AG20443 (cell line): Measurements from ENCODE around the gene PPP1R3E.

Experiments
- DNase-seq: peaks from one replicate; pipeline ENCODE4 v3.0.0; 2012; ENCODE audit warnings: low spot score, mixed read lengths

Gene PPP1R3E

DNA sequence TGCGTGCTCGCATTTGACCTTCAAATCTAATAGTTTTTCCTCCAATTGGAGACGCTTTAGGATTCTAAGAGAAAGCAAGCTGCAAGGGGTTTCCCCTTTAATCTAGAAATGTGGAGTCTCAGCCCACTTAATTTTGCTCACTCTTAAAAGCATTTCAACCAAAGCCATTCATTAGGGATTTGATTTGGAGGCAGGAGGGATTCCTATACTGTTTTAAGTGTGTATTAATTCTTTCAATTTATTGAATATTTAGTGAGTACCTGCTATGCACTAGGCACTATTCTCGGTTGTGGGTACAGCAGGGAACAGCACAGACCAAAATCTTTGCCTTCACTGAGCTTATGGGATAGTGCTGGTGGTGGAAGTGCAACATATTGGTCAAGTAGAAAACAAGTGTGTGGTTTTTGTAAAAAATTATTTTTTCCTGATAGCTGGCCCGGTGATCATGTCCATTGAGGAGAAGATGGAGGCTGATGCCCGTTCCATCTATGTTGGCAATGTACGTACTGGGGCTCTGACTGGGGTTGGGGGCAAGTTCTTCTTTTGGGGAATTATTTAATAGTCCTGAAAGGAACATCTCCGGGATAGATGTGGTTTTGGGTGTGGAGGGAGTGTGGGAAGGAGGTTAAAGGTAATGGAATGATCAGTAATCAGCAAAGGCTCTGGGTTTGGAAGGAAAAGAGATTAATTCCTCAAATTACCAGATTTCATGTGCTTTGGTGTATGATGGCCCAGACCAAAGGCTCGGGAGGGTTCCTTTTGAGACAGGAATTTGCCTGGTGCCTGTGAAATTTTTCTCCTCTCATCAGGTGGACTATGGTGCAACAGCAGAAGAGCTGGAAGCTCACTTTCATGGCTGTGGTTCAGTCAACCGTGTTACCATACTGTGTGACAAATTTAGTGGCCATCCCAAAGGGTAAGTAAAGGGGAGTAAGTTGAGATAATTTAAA lies 20.2 kb upstream of the PPP1R3E start:
- DNase-seq = no peak

- DNase-seq = peak; percentile 72
Measured at GRCh38 chr14:23321572-23322547, 19.2 kb upstream of the PPP1R3E start.

- peak; percentile 97 for DNase-seq
Measured at GRCh38 chr14:23320584-23321571, 18.2 kb upstream of the PPP1R3E start, which contains the start of gene PABPN1. Gene PABPN1 (plus strand): TSS chr14:23321457. CDS start chr14:23321470, 13 bp downstream.

DNA sequence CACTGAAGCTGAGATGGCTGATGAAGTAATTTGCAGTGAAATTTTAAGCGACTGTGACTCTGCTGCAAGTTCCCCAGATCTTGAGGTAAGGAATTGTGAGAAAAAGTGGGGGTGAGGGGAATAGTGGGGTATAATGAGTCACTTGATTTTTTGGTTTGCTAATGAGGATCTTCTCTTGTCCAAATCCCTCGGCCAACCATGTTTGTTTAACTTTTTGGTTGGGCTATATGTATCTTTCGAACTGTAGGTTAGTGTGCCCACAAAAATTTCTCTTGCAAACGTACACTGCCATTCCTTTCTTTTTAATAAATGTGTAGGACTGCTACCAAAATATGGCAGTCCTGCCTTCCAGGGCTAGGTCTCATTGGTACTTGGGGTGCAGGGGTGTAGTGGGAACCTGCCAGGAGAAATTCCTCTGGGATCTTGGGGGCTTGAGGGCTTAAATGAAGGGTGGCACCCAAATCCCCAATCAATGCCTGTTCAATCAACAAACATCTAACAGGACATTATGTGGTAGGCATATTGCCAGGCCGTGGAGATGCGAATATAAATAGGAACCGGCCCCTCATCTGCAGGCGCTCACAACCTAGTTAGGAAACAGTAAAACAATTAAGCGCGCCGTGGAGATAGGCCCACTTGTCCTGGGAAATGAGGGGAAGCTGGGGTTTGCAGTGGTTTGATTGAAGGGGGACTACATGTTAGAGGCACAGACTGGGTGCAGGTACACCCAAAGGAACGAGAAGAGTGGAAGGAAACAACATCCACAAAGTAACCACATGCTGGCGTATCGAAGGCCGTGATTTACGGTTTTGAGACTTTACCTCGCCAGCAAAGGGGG lies 17.3 kb upstream of the PPP1R3E start:
- DNase-seq = no peak

DNA sequence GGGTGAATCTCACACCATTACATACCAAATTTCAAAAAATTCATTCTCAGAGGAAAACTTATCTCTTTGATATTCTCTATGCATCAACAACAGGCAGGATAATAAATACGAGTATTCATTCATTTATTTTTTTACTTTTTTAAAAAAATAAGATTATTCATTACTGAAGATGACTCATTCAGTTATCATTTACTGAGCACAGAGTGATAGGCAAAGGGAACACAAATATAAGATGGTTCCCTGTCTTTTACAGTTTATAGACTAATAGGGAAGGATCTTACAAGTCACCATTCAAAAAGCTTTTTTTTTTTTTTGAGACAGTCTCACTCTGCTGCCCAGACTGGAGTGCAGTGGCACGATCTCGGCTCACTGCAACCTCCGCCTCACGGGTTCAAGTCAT lies 13.6 kb upstream of the PPP1R3E start:
- no peak for DNase-seq

- DNase-seq = no peak
Measured at GRCh38 chr14:23310546-23310945, 7.9 kb upstream of the PPP1R3E start.

- no peak for DNase-seq
Measured at GRCh38 chr14:23308721-23309445, 6.2 kb upstream of the PPP1R3E start.

DNA sequence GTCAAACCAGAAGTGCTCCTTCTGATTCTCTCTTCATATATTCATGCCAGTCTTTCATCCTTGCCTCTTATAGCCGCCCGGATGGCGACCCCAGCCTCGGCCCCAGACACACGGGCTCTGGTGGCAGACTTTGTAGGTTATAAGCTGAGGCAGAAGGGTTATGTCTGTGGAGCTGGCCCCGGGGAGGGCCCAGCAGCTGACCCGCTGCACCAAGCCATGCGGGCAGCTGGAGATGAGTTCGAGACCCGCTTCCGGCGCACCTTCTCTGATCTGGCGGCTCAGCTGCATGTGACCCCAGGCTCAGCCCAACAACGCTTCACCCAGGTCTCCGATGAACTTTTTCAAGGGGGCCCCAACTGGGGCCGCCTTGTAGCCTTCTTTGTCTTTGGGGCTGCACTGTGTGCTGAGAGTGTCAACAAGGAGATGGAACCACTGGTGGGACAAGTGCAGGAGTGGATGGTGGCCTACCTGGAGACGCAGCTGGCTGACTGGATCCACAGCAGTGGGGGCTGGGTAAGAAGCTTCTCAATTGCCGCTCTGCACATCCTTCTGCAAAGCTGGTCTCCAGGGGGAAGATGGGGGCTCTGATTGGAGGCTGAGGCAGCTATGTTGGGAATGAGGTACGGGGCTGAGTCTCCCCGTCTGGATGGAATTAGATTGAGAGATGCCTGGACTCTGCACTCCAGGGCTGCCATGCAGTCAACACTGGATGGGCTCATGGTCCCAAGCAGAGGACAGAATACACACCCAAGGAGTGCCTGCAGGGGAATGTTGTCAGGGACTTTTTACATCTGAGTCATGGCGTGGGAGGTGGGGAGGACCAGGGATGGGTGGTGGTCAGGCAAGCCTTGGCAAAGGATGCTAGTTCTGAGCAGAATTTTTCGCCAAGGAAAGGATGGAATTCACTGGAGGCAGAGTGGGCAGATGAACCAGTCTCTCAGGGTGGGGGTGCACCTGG lies 5.3 kb upstream of the PPP1R3E start:
- no peak for DNase-seq

DNA sequence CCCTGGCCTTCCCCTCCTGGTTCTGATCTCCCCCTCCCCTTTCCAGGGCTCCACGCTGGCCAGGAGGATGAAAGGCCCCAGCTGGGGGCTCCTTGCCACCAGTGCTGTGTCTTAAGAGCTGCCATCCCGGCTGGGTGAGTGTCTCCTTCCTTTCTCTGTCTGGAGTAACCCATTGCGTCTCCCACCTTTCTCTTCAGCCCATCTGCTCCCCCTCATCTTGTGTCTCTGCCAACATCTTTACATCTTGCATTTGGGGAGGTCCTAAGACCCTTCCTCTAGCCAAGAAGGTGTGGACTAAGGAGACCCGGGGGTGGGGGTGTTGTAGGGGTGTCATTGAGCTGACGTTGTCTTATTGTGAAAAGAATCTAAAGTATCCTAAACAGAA lies 4.5 kb upstream of the PPP1R3E start:
- DNase-seq = no peak

GRCh38 chr14:23306412-23307145 lies 3.9 kb upstream of the PPP1R3E start, which contains the start of gene BCL2L2:
Gene BCL2L2 (plus strand): TSS chr14:23306833. CDS start chr14:23307768, 935 bp downstream.
- DNase-seq = peak; percentile 87

DNA sequence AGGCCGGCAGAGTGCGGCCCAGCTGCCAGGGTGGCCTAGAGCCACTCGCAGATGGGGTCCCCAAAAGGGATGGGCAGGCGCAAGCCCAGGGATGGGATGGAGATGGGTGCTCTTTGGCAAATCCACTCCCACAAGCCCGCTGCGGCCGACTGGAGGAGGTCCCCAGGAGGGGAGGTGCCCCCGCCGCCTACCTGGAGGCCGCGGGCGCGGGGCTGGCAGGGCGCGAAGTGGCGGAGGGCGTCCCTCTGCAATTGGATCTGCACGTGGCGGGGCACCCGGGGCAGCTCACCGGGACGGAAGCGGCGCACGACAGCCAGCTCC lies 730 bp downstream of the PPP1R3E start:
- no peak for DNase-seq

DNA sequence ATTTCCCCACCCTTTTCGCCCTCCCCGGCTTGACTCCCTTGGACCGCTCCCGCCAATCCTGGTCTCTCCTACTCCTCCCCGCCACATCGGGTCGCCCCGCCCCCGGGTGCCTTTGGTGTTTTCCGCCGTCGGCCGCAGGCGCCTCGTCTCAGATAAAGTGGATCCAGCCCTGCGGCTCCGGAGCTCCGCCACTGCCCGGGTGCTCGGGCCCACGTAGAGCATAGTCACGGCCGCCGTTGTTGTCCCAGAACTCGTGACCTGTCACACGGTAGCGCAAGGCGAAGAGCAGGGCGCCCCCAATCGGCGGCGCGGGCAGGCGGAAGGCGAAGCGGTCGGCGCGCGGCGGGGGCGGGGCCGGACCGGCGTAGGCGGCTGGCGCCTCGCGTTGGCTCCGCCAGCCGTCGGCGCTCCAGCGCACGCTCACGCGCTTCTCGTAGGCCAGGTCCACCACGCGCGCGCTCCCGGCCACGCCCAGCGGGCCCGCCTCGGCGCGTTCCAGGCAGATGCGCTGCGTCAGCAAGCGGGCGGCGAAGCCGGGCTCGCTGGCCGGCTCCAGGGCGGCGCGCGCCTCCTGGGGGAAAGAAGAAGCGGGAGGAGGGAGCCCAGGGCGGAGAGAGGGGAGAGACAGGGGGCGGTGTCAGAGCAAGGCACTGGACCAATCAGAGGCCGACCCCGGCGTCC lies 1.2 kb downstream of the PPP1R3E start:
- peak; percentile 98 for DNase-seq

DNA sequence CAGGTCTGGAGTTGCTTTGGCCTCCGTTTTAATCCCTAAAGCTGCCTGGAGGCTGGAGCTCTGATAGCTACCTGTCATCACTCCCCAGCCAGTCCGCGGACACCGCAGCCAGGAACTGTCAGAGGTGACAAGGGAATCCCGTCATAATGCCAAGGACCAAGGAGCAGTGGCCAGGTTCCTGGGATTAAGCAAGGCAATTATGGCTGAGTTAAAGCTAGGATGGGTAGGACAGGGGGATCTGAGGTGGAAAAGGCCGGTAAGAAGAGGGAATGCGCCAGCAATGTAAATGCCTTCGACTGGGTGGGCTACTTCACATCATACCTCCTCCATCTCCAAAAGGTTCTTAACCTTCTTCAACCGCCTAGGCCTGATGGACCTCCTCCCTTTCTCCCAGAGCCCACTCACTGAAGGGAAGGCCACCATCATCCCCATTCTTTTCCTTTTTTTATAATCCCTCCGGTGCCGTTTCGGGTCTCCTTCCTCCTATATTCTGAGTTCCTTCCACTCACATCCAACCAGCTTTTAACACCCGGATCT lies 1.9 kb downstream of the PPP1R3E start:
- DNase-seq = no peak

DNA sequence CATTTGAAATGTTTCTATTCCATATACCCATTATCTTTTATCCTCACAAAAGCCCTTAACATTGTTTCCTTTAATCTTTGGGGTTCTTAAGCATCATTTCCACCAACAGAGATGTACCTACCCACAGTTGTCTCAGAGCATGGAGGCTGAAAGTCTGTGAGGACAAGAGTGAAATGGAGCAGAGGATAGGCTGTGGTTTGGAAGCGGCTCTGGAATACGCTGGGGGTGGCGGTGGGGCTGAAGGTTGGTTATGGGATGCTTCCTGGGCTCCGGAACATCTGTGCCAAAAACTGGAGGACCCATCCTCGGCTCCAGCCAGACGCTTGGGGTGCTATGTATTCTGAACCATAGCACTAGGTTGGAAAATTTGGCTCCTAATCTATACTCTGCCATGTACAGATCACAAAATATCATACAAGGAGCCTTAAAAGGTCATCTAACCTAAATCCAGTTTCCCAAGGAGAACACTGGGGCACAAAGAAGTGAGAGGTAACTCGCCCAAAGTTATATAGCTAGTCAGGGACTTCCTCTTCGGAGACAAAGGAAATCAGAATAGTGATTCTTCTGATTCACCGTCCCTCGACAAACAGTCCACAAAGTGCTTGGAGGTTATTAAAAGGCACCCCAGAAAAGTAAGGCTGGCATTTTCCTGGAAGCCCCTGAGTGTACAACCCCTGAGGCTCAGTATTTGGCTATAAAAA lies 2.5 kb downstream of the PPP1R3E start:
- no peak for DNase-seq

DNA sequence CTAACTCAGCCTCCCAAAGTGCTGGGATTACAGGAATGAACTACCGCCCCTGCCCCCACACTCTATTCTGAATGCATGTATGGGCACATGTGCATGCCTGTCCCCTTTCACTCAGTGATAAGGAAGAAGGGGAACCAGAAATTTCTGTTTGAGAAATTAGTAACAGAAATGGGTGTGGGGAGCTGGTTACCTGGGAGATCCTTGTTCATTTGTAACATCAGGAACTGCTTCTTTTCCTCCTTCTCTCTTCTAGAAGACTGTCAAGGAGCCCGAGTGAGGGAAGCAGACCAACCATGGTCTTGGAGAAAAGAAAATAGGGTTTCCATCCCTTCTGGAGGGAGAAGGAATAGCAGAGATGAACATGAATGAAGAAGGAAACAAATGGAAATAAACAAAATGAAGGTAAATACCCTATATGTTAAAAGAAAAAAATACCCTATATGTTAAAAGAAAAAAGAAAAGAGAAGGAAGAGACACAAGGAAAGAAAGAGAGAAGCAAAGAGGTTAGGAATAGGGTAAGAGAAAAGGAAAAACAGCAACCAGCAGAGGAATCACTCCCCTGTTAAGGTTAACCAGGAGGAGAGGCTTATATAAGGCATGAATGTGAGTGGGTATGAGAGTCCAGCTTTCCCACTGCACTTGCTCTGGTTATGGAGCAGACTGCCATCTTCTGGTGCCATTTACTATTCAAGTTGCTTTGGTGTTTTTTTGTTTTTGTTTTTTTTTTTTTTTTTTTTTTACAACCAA lies 3.3 kb downstream of the PPP1R3E start:
- no peak for DNase-seq
